Stimulated activated naive CD8-positive, alpha-beta T cell treated with anti-CD3 and anti-CD28 coated beads, Interleukin-15, amount 100 ng/mL, for 72 hours (primary cell): Measurements from ENCODE around the gene PEX14.

Source experiments
- ATAC-seq: fragments of 150-1000 bp; cut with Tn5 transposase; 2 replicates; pipeline ENCODE4 v1.10.0; 2021; ENCODE audit warnings: mild to moderate bottlenecking, moderate library complexity
- DNase-seq, 2 donors: peaks; one replicate each; pipeline ENCODE4 v3.0.0; 2021 to 2022
- H3K27ac Mint-ChIP-seq, 2 donors: one replicate each; pipeline ENCODE4 v1.8.0; 2022; ENCODE audit warnings: mild to moderate bottlenecking in 2 of 2, mixed read lengths in 2 of 2, moderate library complexity in 2 of 2
- H3K27me3 Mint-ChIP-seq: one replicate; pipeline ENCODE4 v1.8.0; 2022; ENCODE audit warnings: mixed read lengths
- H3K4me1 Mint-ChIP-seq: one replicate; pipeline ENCODE4 v1.8.0; 2022; ENCODE audit warnings: mild to moderate bottlenecking, mixed read lengths
- H3K4me3 Mint-ChIP-seq, 2 donors: one replicate each; pipeline ENCODE4 v1.8.0; 2022; ENCODE audit warnings: mild to moderate bottlenecking in 2 of 2, mixed read lengths in 2 of 2, moderate library complexity in 1 of 2
- H3K9me3 Mint-ChIP-seq, 2 donors: one replicate each; pipeline ENCODE4 v1.8.0; 2022; ENCODE audit warnings: mixed read lengths in 2 of 2

PEX14 gene

DNA sequence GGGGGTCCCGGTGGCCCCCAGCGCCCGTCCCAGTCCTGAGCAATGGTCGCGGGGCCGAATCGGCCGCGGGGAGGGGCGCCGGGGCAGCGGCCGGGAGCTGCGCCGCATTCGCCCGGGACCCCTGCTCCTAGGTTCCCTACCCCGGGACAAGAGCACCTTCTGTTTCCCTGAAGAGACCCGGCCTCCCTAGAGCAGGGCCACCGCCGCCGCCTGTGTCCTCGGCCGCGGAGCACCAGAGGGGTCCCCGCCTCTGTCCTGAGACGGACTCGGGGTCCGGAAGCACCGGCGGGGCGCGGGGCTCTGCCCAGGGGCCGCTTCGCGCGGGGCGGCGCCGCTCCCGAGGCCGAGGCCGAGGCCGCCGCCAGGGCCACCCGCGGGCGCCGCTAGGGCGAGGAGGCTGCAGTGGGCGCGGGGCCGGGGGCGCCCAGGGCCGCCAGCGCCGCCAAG is 163.8 kb downstream of the PEX14 start:
- Mint-ChIP-seq H3K27me3 (peaks cover 8% of the 10 kb centered on the region), H3K4me3 (peak overlapping the region in 1 of 2 donors; percentile 50), H3K9me3 (no peaks in the 10 kb centered on the region), H3K4me1 (peaks cover 6% of the 10 kb centered on the region), H3K27ac (no peak overlapping the region)
- ATAC-seq = peak; percentile 26
- DNase-seq = no peak

DNA sequence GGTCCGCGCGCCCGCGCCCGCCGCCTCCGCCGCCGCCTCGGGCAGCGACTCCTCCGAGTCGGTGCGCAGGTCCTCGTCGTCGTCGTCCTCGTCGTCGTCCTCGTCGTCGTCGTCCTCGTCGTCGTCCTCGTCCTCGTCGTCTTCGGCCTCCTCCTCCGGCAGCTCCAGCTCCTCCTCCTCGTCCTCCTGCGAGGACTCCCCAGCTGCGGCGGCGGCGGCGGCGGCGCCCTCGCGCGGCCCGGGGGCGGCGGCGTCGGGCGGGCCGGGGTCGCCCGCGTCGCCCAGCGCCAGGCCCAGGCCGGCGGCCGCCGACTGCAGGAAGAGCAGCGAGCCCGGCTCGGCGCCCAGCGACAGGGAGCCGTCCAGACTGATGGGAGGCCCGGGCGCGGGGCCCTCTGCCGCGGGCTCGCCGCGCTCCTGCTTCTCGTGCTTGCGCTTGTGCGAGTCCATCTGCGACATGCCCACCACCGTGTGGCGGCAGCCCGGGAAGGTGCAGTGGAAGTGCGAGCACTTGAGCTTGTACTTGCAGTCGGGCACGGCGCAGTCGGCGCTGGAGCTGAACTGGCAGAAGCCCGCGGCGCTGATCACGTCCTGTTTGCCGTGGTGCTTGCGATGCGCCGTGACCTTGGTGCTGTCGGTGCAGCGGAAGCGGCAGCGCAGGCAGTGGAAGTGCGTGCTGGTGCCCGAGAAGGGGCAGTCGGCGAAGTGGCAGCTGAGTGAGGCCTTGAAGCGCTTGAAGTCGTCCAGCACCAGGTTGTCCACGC is 164.4 kb downstream of the PEX14 start:
- ATAC-seq (no peak), DNase-seq (no peak)
- no peak overlapping the region for H3K4me3 Mint-ChIP-seq
- H3K27me3 Mint-ChIP-seq = peaks cover 8% of the 10 kb centered on the region
- H3K4me1 Mint-ChIP-seq = peaks cover 6% of the 10 kb centered on the region
- peak overlapping the region in 1 of 2 donors; percentile 90 for H3K27ac Mint-ChIP-seq
- no peaks in the 10 kb centered on the region for H3K9me3 Mint-ChIP-seq

DNA sequence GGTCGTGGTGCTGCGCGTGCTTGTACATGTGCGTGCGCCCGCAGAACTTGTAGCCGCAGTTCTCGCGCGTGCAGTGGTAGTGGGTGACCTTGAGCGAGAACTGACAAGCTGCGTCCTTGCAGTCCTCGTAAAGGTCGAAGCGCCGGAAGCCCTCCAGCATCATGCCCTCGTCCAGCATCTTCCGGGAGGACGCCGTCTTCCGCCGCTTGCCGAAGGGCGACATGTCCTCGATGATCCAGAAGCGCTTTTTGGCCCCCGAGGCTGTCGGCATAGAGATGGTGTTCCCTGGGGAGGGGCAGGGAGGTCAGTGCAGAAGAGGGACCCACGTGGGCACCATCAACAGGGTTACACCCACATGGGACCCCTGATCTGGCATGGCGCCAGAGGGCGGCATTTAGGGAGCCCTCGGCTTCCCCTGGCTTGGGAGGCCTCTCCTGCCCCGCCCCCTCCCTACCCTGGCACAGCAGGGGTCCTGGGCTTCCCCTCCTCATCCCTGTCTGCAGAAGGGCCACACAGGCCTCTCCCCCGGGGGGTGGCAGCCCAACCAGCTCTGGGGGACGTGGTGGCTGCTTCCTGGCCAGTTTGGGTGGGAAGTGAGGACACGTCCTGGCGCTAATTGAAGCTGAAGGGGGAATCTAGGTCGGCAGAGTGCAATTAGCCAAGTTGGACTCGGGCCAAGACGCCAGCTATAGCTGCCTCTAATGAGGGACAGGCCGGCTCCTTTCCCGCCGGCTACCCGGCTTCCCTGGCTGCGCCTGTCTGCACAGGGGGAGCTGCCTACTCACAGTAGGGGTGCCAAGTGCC is 165.2 kb downstream of the PEX14 start:
- H3K27me3 Mint-ChIP-seq = peaks cover 8% of the 10 kb centered on the region
- peaks cover 6% of the 10 kb centered on the region for H3K4me1 Mint-ChIP-seq
- DNase-seq = no peak
- H3K27ac Mint-ChIP-seq = no peak overlapping the region
- H3K9me3 Mint-ChIP-seq = no peaks in the 10 kb centered on the region
- ATAC-seq = no peak
- no peak overlapping the region for H3K4me3 Mint-ChIP-seq

DNA sequence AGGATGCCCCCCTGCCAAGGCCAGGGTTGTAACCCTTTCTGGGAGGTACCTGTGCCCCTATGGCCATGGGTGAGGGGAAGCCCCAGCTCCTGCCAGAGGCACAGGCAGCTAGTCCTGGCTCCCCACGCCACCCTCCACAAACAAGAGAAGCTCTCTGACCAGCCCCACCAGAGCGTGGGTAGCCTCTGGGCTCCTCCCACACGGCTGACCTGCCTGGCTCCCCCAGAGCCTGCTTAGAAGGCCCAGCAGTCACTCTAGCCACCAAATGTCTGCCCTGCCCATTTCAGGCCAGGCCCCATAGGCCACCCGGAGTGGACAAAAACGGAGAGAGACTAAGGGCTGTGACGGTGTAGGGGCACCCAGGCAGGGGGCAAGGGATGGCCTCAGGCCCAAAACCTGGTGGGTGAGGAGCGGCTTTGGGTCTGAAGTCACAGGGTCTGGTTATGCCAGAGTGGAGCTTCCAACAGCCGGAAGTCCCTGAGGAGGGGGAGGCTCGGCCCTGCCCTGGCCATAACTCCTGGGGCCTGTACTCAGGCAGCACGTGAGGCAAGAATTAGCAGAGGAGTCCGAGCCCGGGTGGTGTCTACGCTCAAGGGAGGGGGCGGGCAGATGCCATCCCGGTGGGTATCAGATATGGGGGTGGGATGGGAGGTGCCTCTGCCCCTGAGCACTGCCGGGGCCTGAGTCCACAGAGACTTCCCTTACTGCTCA is 166.2 kb downstream of the PEX14 start:
- H3K4me1 Mint-ChIP-seq = peaks cover 6% of the 10 kb centered on the region
- no peaks in the 10 kb centered on the region for H3K9me3 Mint-ChIP-seq
- ATAC-seq (no peak), DNase-seq (no peak)
- H3K4me3 Mint-ChIP-seq = no peak overlapping the region
- peaks cover 8% of the 10 kb centered on the region for H3K27me3 Mint-ChIP-seq
- H3K27ac Mint-ChIP-seq = peak overlapping the region in 1 of 2 donors; percentile 30

DNA sequence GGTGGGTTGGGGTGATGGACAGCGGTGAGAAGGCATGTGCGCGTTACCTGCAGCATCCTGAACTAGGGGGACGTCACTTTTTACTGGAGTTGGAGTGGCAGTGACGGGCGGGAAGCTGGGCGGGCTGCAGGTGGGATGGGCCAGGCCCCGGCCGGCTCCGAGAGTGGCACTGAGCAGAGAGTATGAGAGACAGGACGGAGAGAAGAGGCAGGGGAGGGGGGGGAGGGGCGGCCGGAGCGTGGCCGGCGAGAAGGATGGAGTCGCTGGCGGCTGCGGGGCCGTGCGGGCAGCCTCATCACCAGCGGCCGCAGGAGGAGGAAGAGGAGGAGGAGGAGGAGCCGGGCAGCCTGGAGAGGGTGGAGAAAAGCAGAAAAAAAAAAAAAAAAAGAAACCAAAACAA is 167.2 kb downstream of the PEX14 start:
- Mint-ChIP-seq H3K9me3 (no peaks in the 10 kb centered on the region), H3K4me1 (peaks cover 6% of the 10 kb centered on the region), H3K27me3 (peaks cover 6% of the 10 kb centered on the region), H3K27ac (no peak overlapping the region), H3K4me3 (no peak overlapping the region)
- DNase-seq = no peak
- ATAC-seq = no peak

DNA sequence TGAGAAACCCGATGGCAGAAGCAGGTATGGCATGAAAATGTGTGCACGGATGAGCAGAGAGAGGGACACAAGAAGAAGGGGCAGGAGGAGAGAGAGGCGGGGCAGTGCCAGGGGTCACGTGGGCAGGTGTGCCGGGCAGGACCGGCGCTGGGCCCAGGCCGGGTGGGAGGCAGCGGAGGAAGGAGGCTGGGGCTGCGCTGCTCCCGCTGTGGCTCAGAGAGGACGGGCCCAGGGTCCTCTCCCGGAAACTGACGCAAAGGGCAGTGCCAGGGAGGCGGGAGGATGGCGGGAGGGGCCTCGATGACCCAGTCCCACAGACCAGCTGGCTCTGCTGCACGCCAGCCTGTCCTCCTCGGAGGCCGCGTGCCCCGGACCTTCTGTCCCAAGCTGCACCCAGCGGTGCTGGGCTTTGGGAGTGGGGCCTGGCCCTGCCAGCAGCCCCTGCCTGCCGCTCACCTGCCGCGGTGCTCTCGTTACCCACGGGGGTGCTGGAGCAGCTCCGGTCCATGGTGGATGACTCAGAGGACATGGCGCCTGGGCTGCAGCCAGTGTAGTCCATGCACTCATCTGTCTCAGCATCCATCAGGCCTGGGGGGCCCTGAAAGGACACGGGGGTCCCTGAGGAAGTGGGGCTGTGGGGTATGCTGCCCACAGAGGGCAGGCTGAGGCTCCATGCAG is 167.8 kb downstream of the PEX14 start:
- H3K27ac Mint-ChIP-seq = no peak overlapping the region
- no peak for ATAC-seq
- DNase-seq = no peak
- H3K9me3 Mint-ChIP-seq = no peaks in the 10 kb centered on the region
- peaks cover under 1% of the 10 kb centered on the region for H3K27me3 Mint-ChIP-seq
- no peak overlapping the region for H3K4me3 Mint-ChIP-seq
- H3K4me1 Mint-ChIP-seq = peaks cover 6% of the 10 kb centered on the region

DNA sequence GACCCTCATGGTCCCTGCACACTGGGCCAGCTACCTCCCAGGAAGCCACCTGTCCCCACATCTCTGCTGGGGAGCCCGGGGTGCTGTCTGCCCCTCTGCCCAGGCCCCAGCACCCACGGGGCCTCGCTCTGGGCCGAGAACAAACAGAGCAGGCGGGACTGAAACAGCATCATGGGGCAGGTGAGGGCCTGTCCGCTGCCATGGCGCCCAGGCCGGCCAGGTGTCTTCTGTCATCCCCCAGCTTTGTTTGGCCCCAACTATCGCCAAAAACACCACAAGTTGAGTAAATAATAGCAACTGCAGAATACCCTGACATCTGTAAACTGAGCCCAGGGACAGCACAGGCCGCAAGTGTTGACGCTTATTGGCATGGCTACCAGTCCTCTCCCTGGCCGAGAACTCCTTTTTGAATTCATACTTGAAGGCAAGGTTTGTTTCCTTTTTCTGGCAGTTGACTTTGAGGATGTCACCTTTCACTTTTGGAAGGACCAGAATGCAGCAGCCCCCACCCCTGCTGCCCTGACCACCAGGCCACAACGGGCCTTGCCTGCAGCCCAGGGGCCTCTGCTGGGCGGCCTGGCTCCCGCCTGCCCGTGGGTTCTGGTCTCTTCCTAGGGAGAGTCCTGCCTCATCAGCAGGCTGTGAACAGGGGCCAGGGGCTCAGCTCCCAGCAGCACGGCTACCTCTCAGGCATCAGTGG is 169.0 kb downstream of the PEX14 start:
- DNase-seq (no peak), ATAC-seq (no peak)
- no peaks in the 10 kb centered on the region for H3K9me3 Mint-ChIP-seq
- no peaks in the 10 kb centered on the region for H3K4me1 Mint-ChIP-seq
- H3K27me3 Mint-ChIP-seq = no peaks in the 10 kb centered on the region
- H3K4me3 Mint-ChIP-seq = no peak overlapping the region
- peak overlapping the region; percentile 44 to 52 for H3K27ac Mint-ChIP-seq

DNA sequence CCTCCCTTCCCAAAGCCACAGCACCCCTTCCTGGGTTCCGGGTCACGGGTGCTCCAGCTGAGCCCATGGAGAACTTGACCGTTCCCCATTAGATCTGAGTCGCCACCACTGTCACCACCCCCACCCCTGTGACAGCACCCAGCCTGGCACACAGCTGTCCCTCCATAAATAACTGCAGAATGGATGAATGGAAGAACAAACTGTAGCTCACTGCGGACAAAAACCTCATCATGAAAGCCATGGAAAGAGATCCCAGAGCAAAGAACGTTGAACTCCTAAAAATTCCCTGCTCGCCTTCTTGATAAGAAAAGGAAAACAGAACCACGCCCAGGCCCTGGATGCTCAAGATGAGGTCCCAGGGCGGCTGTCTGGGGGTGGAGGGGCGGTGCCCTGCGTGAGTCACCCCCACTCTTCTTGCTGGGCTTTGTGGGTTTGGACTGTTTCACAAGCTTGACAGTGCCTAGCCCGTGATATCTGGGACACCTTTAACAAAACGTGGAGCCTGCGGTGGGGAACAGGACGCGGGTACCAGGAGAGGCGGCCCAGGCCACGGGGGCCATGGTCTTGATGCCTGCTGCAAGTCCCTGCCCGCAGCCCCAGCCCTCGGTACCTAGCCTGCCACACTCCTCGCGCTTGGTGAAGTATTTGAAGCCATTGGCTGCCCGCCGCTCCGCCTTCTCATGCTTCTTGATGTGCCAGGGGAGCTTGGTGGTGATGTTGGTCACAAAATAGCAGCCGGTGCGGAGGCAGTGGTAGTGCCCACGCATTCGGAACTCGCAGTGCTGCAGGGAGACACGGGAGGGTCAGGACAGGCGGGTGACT is 169.8 kb downstream of the PEX14 start:
- Mint-ChIP-seq H3K27ac (peak overlapping the region; percentile 44 to 52), H3K4me1 (no peaks in the 10 kb centered on the region), H3K27me3 (no peaks in the 10 kb centered on the region), H3K9me3 (no peaks in the 10 kb centered on the region), H3K4me3 (no peak overlapping the region)
- no peak for ATAC-seq
- DNase-seq = no peak

DNA sequence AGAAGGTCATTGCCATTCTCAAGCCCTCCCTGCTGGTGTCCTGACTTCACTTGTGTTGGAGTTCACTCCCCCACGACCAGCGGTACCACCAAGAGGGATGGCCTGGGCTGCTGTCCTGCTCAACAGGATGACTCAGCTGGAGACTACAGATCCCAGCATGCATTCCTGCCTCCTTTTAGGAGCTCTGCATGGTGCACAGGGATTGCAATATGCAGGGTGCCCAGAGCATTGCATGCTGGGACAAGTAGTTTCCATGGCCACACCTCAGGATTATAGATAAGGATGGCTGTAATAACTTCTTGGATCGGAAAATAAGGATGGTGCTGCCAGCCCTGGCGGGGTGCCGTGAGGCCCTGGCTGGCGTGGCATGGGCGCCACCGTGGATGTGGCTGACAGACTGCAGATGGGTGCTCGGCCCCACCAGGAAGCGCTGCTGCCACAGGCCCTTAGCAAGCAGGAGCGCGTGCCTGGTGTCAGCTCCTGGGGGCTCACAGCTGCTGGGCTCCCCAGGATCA is 171.7 kb downstream of the PEX14 start:
- no peak for DNase-seq
- H3K4me1 Mint-ChIP-seq = no peaks in the 10 kb centered on the region
- no peaks in the 10 kb centered on the region for H3K9me3 Mint-ChIP-seq
- ATAC-seq = no peak
- H3K4me3 Mint-ChIP-seq = no peak overlapping the region
- no peaks in the 10 kb centered on the region for H3K27me3 Mint-ChIP-seq
- no peak overlapping the region for H3K27ac Mint-ChIP-seq

DNA sequence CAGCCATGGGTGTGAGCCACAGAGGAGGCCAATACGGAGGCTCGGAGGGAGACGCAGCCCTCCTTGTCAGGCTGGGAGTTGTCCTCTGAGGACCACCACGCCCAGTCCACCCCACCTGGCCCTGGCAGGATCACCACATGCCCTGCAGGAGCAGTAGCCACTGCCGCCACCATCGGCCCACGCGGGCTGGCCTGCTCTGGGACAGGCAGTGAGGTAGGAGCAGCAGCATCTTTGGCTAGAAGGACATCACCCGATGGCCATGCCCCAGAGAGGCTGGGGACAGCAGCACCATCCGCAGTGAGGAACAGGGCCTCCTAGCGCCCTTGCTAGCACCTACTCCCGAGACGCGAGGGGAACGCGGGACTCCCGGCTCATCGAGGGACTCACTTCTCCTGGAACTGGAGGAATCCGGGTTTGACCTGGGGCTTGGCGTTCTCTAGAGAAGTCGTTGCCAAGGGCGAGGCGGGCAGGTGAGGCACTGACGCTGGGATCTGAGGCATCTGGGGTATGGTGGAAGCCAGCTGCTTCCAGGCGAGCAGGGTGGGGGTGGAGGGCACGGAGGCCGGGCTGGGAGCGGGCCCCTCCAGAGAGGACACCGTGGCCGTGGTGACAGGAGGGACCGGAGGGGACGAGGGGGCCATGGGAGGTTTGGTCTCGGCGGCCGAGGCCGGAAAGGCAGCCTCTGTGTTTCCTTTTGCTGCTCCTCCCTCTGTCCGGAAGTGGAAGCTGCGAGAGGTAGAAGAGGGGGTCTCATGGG is 172.8 kb downstream of the PEX14 start:
- no peaks in the 10 kb centered on the region for H3K4me1 Mint-ChIP-seq
- ATAC-seq (no peak), DNase-seq (no peak)
- no peak overlapping the region for H3K27ac Mint-ChIP-seq
- H3K9me3 Mint-ChIP-seq = no peaks in the 10 kb centered on the region
- no peak overlapping the region for H3K4me3 Mint-ChIP-seq
- no peaks in the 10 kb centered on the region for H3K27me3 Mint-ChIP-seq

DNA sequence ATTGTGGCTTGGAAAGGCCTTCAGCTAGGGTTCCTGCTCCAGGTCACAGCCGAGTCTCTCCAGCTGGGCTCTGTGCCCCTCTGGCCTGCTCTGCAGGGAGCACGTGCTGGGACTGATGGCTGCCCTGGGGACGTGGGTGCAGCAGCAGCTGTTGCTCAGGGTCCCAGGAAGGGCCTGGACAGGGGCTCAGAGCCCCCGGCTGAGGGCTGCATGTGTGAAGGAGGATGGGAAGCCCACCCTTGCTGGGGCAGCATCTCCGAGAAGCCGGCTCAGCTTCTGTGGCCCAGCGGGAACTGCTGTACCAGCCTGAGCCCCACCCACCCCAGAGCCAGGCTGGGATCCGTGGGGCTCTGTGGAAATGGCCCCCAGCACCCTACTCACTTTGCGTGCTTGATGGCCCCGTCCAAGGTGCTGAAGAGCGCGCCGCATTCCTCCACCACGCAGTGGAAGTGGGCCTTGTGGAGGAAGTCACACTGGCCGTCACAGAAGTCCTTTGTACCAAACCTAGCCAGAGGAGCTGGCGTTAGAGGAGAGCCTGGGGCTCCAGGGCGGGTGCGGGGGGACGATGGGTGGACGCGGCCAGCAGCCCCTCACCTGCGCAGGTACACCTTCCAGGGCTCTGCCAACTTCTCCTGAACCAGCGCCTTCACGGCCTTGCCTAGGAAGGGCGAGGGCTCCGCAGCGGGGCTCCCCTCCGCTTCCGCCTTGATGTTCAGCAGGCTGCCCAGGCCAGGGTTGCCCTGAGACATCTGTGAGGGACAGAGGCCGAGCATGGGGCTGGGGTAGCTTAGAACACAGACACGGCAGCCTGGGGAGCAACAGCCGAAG is 174.2 kb downstream of the PEX14 start:
- Mint-ChIP-seq H3K27ac (no peak overlapping the region), H3K4me1 (no peaks in the 10 kb centered on the region), H3K4me3 (no peak overlapping the region), H3K27me3 (no peaks in the 10 kb centered on the region), H3K9me3 (no peaks in the 10 kb centered on the region)
- ATAC-seq = no peak
- DNase-seq = no peak

DNA sequence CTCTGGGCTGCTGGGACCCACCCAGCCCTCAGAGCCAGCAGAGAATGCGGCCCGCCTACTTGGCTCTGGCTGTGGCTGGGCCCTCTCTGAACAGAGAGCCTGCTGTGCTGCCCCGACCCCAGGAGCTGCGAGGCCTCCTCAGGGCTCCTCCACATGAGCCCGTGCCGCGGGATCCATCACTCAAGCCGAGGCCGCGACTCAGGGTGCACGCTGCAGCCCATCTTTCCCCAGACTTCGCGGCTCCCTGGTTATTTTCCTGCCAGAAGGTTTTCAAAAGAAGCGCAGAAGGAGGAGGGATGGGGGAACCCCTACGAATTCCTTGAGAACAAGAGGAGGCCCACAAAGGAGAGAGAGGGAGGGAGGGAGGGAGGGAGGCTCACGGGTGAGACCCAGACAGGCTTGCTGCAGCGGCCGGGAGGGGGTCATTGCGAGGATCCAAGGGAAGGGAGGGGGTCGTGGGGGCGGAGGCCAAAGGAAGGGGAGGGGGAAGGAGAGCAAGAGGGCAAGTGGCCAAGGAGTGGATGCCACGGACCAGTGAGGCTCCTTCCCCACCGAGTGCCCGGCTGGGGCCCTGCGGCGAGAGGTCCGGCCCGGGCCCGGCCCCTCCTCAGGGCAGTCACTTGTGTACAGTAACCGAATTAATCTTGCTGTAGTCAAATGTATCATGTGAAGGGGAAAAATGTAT is 174.9 kb downstream of the PEX14 start:
- ATAC-seq = no peak
- Mint-ChIP-seq H3K27me3 (no peaks in the 10 kb centered on the region), H3K9me3 (no peaks in the 10 kb centered on the region), H3K4me1 (no peaks in the 10 kb centered on the region), H3K4me3 (no peak overlapping the region), H3K27ac (no peak overlapping the region)
- DNase-seq = no peak
